HG02870 (cell line): ENCODE results near the gene BAZ1A.

Experiments
- ATAC-seq: cut with Tn5 transposase; IDR thresholded peaks from one replicate; pipeline ENCODE4 v1.9.1; 2021; ENCODE audit warnings: mild to moderate bottlenecking, moderate library complexity; ENCODE audit not compliant: unreplicated experiment

BAZ1A gene

GRCh38 chr14:34875031-34875922, at the start of gene BAZ1A:
TSS of gene BAZ1A (minus strand) at chr14:34875360. CDS start at chr14:34874604, 756 bp downstream.
- peak; percentile 40 for ATAC-seq

- no peak for ATAC-seq
Measured at GRCh38 chr14:34920339-34920738, 45.2 kb upstream of the BAZ1A start.

GRCh38 chr14:34913619-34914018, 38.5 kb upstream of the BAZ1A start:
- ATAC-seq: no peak

- no peak for ATAC-seq
Measured at GRCh38 chr14:34912966-34913365, 37.8 kb upstream of the BAZ1A start.

- ATAC-seq: no peak
Measured at GRCh38 chr14:34912182-34912581, 37.0 kb upstream of the BAZ1A start.

GRCh38 chr14:34911209-34912150, 36.3 kb upstream of the BAZ1A start:
- ATAC-seq: no peak

GRCh38 chr14:34906287-34906686, 31.1 kb upstream of the BAZ1A start:
- no peak for ATAC-seq

GRCh38 chr14:34895277-34895676, 20.1 kb upstream of the BAZ1A start:
- no peak for ATAC-seq

- no peak for ATAC-seq
Measured at GRCh38 chr14:34890937-34891336, 15.8 kb upstream of the BAZ1A start.

GRCh38 chr14:34888186-34888585, 13.0 kb upstream of the BAZ1A start:
- ATAC-seq: no peak

GRCh38 chr14:34883954-34884353, 8.8 kb upstream of the BAZ1A start:
- ATAC-seq: no peak

- peak; percentile 26 for ATAC-seq
Measured at GRCh38 chr14:34874386-34875030, 652 bp downstream of the BAZ1A start.

- peak; percentile 49 for ATAC-seq
Measured at GRCh38 chr14:34873589-34874385, 1.4 kb downstream of the BAZ1A start.

- ATAC-seq: peak; percentile 8
Measured at GRCh38 chr14:34872822-34873588, 2.2 kb downstream of the BAZ1A start.

- no peak for ATAC-seq
Measured at GRCh38 chr14:34867199-34867598, 8.0 kb downstream of the BAZ1A start.

GRCh38 chr14:34865889-34866574, 9.1 kb downstream of the BAZ1A start:
- no peak for ATAC-seq

- no peak for ATAC-seq
Measured at GRCh38 chr14:34863844-34864243, 11.3 kb downstream of the BAZ1A start.

- no peak for ATAC-seq
Measured at GRCh38 chr14:34858765-34859164, 16.4 kb downstream of the BAZ1A start.
